Neural cell (in vitro differentiated cells): ENCODE results near the gene PKP1.
A peak's percentile ranks its signal among the peaks of the same experiment; 100 is the strongest.

Experiments
- CTCF ChIP-seq: fragments of 450-650 bp; IDR thresholded peaks from 2 replicates; pipeline ENCODE4 v1.5.1; 2014; ENCODE audit warnings: antibody characterized with exemption, mild to moderate bottlenecking, moderate library complexity; ENCODE audit not compliant: poor library complexity, severe bottlenecking
- EP300 ChIP-seq: fragments of 450-650 bp; conservative IDR thresholded peaks from 2 replicates; pipeline ENCODE4 v1.6.1; 2014; ENCODE audit warnings: antibody characterized with exemption, mild to moderate bottlenecking, moderate library complexity; ENCODE audit not compliant: poor library complexity, severe bottlenecking
- EZH2 ChIP-seq: fragments of 200-600, 300-800 bp; shearing (Covaris generic), sonication (generic); IDR thresholded peaks from 2 replicates; pipeline ENCODE4 v1.6.1; 2014; ENCODE audit warnings: antibody characterized with exemption, low read length, borderline replicate concordance, mild to moderate bottlenecking; ENCODE audit not compliant: insufficient read depth, poor library complexity, severe bottlenecking
- SMC3 ChIP-seq: fragments of 450-650 bp; conservative IDR thresholded peaks from 2 replicates; pipeline ENCODE4 v1.6.1; 2014; ENCODE audit warnings: antibody characterized with exemption, mild to moderate bottlenecking, moderate library complexity; ENCODE audit not compliant: poor library complexity

DNA sequence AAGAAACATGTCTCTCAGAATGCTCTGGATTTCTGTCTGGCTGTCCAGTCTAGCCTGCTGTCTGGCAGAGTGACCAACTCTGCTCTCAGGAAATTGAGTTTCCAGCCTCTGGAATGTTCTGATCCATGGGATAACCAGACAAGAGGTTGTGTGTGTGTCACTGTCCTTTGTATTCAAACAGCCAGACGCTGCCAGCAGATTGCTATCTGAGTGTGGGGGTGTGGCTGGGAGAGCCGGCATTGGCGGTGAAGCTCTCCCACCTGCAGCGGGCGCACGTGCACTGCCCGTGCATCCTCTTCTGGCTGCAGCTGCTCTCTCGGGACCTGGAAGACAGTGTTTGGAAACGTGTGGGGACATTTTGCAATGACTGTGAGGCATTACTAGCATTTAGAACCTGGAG lies 26.1 kb downstream of the PKP1 start:
- TF ChIP-seq SMC3 (peak; percentile 62), CTCF (peak; percentile 73), EP300 (peak; percentile 19), EZH2 (no peak)
